Ishikawa (cell line): ENCODE measurements around the gene KRTAP4-5.

Experiments
- CEBPB ChIP-seq: IDR thresholded peaks from 2 replicates; pipeline ENCODE4 v1.6.1; 2012
- CREB1 ChIP-seq: IDR thresholded peaks from 2 replicates; pipeline ENCODE4 v1.6.1; 2012; ENCODE audit warnings: low read depth
- EGR1 ChIP-seq: IDR thresholded peaks from 2 replicates; pipeline ENCODE4 v1.6.1; 2012
- EP300 ChIP-seq: IDR thresholded peaks from 2 replicates; pipeline ENCODE4 v1.6.1; 2012; ENCODE audit warnings: borderline replicate concordance
- RAD21 ChIP-seq: IDR thresholded peaks from 2 replicates; pipeline ENCODE4 v1.6.1; 2012; ENCODE audit warnings: low read depth
- TEAD4 ChIP-seq: IDR thresholded peaks from 2 replicates; pipeline ENCODE4 v1.6.1; 2012
- USF1 ChIP-seq: IDR thresholded peaks from 2 replicates; pipeline ENCODE4 v1.6.1; 2012
- ZBTB7A ChIP-seq: IDR thresholded peaks from 2 replicates; pipeline ENCODE4 v1.6.1; 2012; ENCODE audit warnings: low read depth

GRCh38 chr17:41107941-41108450 is 41.6 kb downstream of the KRTAP4-5 start:
- no peak for TF ChIP-seq CREB1
- no peak for TF ChIP-seq RAD21
- TF ChIP-seq USF1, result no peak
- no peak for TF ChIP-seq TEAD4
- TF ChIP-seq ZBTB7A, result no peak
- TF ChIP-seq CEBPB, result no peak
- TF ChIP-seq EGR1, result no peak
- no peak for TF ChIP-seq EP300
